Right lobe of liver (tissue), 6 donors: ENCODE measurements around the gene CCDC112. TPM values are rescaled to one million over a fixed set of nuclear protein-coding genes. Genes with fewer than 3 reads are reported as not detected.

Experiments
- ATAC-seq, 4 donors: fragments of 200-7000 bp; cut with Tn5 transposase; one replicate each; pipeline ENCODE4 v1.9.1; 2020; ENCODE audit warnings: mild to moderate bottlenecking in 4 of 4, moderate library complexity in 4 of 4
- DNase-seq, 3 donors: peaks; one replicate each; pipeline ENCODE4 v3.0.0-alpha.2; 2020
- H3K27ac ChIP-seq, 3 donors: fragments of 200-600 bp; one replicate each; pipeline ENCODE4 v1.8.0; 2022
- H3K27me3 ChIP-seq, 2 donors: fragments of 200-600 bp; one replicate each; pipeline ENCODE4 v1.8.0; 2022
- H3K36me3 ChIP-seq, 4 donors: fragments of 200-600 bp; sonication (generic) in 1 of 4; one replicate each; pipeline versions ENCODE4 v1.5.1 to v1.8.0; 2017 to 2022; ENCODE audit warnings: control low read depth in 1 of 4
- H3K4me1 ChIP-seq, 4 donors: fragments of 200-600 bp; sonication (generic) in 1 of 4; one replicate each; pipeline versions ENCODE4 v1.5.1 to v1.8.0; 2017 to 2022; ENCODE audit warnings: control low read depth in 1 of 4
- H3K4me3 ChIP-seq, 3 donors: fragments of 200-600 bp; one replicate each; pipeline ENCODE4 v1.8.0; 2022
- H3K9me3 ChIP-seq, 4 donors: fragments of 200-600 bp; sonication (generic) in 1 of 4; one replicate each; pipeline versions ENCODE4 v1.5.1 to v1.8.0; 2017 to 2022; ENCODE audit warnings: control low read depth in 1 of 4
- CTCF ChIP-seq, 4 donors: fragments of 200-600 bp in 3 of 4; fragments of 450-650 bp in 1 of 4; IDR thresholded peaks; one replicate each; pipeline versions ENCODE4 v1.5.1 to v1.8.0; 2016 to 2022; ENCODE audit warnings: antibody characterized with exemption in 4 of 4, mild to moderate bottlenecking in 2 of 4
- POLR2A ChIP-seq: fragments of 450-650 bp; IDR thresholded peaks from one replicate; pipeline ENCODE4 v1.6.1; 2017; ENCODE audit warnings: antibody characterized with exemption, mild to moderate bottlenecking
- WGBS: methylation state at CpG from one replicate; pipeline ENCODE4 v1.1.6; 2018; ENCODE audit warnings: low coverage, low lambda C conversion rate; ENCODE audit not compliant: insufficient coverage; ENCODE audit errors: missing lambda C conversion rate; 5-methylcytosine and 5-hydroxymethylcytosine counted together
- intact Hi-C, 2 donors: fragments of 100-400 bp; cut with DNase I; formaldehyde crosslinking; loops; one replicate each; pipeline versions ENCODE4 v1.11.2 to v1.14.1; 2022
- total RNA-seq, 6 experiments: library from RNA; depleted of rRNA in 2 of 6; stranded (reverse); fragments of >200 nt in 2 of 6; fragmentation: NEBNext Ultra II Directional in 3 of 6; extraction: Animal tissue kit (Norgen Biotek cat#: 25700) in 3 of 6; gene quantifications; one replicate each; pipeline versions ENCODE4 v1.1.0 to v1.2.4, GENCODE V29; 2016 to 2023
- donor health status: DM: no; HTN: yes; CAD: no.
- donor health status: DM: no; HTN: no; CAD: no.
- donor health status: DM: no; HTN: no; CAD: no.
- donor health status: DM: no; HTN: yes; CAD: no.
- donor health status: DM: no; HTN: yes; CAD: no.

The CCDC112 gene
- total RNA-seq, 6 experiments from 2014 or later: 0.49 to 1.8 (median 0.93) TPM

GRCh38 chr5:115295777-115296123 lies 704 bp downstream of the CCDC112 start:
- H3K27ac ChIP-seq: no peak overlapping the region
- ATAC-seq (peak; percentile 8 to 17 (median 10)), DNase-seq (no peak)
- H3K4me3 ChIP-seq: peak overlapping the region; percentile 82 to 85 (median 85)
- 37% methylated on average over 8 of the region's 11 CpGs for WGBS
- TF ChIP-seq POLR2A (no peak), CTCF (IDR thresholded peaks at IDR 0.05) (no peak)
- H3K27me3 ChIP-seq: no peaks in the 10 kb centered on the region
- no peaks in the 10 kb centered on the region for H3K9me3 ChIP-seq
- peaks cover 0 to 9% (median 0%) of the 10 kb centered on the region in 4 donors for H3K4me1 ChIP-seq
- intact Hi-C loops: no loop called here
- H3K36me3 ChIP-seq: no peaks in the 10 kb centered on the region

- no peaks in the 10 kb centered on the region for H3K27me3 ChIP-seq
- no peaks in the 10 kb centered on the region for H3K9me3 ChIP-seq
- TF ChIP-seq POLR2A: no peak
- TF ChIP-seq CTCF (IDR thresholded peaks at IDR 0.05): no peak
- no peaks in the 10 kb centered on the region for H3K36me3 ChIP-seq
- H3K27ac ChIP-seq: no peak overlapping the region
- intact Hi-C loops: no loop called here
- DNase-seq: no peak
- H3K4me1 ChIP-seq: peaks cover 0 to 9% (median 0%) of the 10 kb centered on the region in 4 donors
- no peak for ATAC-seq
- no peak overlapping the region for H3K4me3 ChIP-seq
Measured at GRCh38 chr5:115291397-115291796, 5.1 kb downstream of the CCDC112 start.

- no peaks in the 10 kb centered on the region for H3K4me1 ChIP-seq
- TF ChIP-seq CTCF (IDR thresholded peaks at IDR 0.05) (no peak), POLR2A (no peak)
- no peaks in the 10 kb centered on the region for H3K36me3 ChIP-seq
- no peak overlapping the region for H3K4me3 ChIP-seq
- H3K27ac ChIP-seq: no peak overlapping the region
- 82% methylated on average over 4 of the region's 4 CpGs for WGBS
- no peaks in the 10 kb centered on the region for H3K27me3 ChIP-seq
- no peaks in the 10 kb centered on the region for H3K9me3 ChIP-seq
- intact Hi-C loops: no loop called here
- ATAC-seq (peak in 1 of 4 donors; percentile 30), DNase-seq (no peak)
Measured at GRCh38 chr5:115289104-115289503, 7.3 kb downstream of the CCDC112 start.

GRCh38 chr5:115284021-115284420 lies 12.4 kb downstream of the CCDC112 start:
- 80% methylated on average over 1 of the region's 1 CpG for WGBS

More at GRCh38 chr5:115284021-115284420, 12.4 kb downstream of the CCDC112 start:
- H3K27me3 ChIP-seq: no peaks in the 10 kb centered on the region
- ATAC-seq (no peak), DNase-seq (no peak)
- no peaks in the 10 kb centered on the region for H3K4me1 ChIP-seq
- H3K4me3 ChIP-seq: no peak overlapping the region
- TF ChIP-seq POLR2A (no peak), CTCF (IDR thresholded peaks at IDR 0.05) (no peak)
- intact Hi-C loops: no loop called here
- no peaks in the 10 kb centered on the region for H3K36me3 ChIP-seq
- H3K27ac ChIP-seq: no peak overlapping the region
- H3K9me3 ChIP-seq: no peaks in the 10 kb centered on the region
